Sigmoid colon (tissue), 7 donors: ENCODE data around the gene NTN3. TPM values are rescaled to one million over a fixed set of nuclear protein-coding genes. Genes with fewer than 3 reads are reported as not detected.

Source experiments
- DNase-seq: peaks from one replicate; pipeline ENCODE4 v3.0.0-alpha.2; 2019
- H3K27ac ChIP-seq, 4 donors: fragments of 200-600 bp; sonication (generic); one replicate each; pipeline ENCODE4 v1.5.1; 2016 to 2019; ENCODE audit warnings: mild to moderate bottlenecking in 1 of 4
- H3K27me3 ChIP-seq, 3 donors: fragments of 200-600 bp; sonication (generic); one replicate each; pipeline ENCODE4 v1.5.1; 2019; ENCODE audit warnings: mild to moderate bottlenecking in 1 of 3
- H3K36me3 ChIP-seq, 4 donors: fragments of 200-600 bp; sonication (generic); one replicate each; pipeline ENCODE4 v1.5.1; 2016 to 2019
- H3K4me1 ChIP-seq, 4 donors: fragments of 200-600 bp; sonication (generic); one replicate each; pipeline ENCODE4 v1.5.1; 2017 to 2019
- H3K4me3 ChIP-seq, 4 donors: fragments of 200-600 bp; sonication (generic); one replicate each; pipeline ENCODE4 v1.5.1; 2017 to 2019; ENCODE audit warnings: mild to moderate bottlenecking in 2 of 4, moderate library complexity in 1 of 4
- H3K9me3 ChIP-seq, 4 donors: fragments of 200-600 bp in 3 of 4; sonication (generic) in 3 of 4; one replicate each; pipeline versions ENCODE4 v1.5.1 to v1.6.1; 2013 to 2019
- EP300 ChIP-seq, 4 donors: sonication (generic); formaldehyde crosslinking; IDR thresholded peaks; one replicate each; pipeline ENCODE4 v1.6.1; 2017; ENCODE audit warnings: antibody characterized with exemption in 4 of 4
- POLR2A ChIP-seq, 2 donors: fragments of 450-650 bp; IDR thresholded peaks; one replicate each; pipeline ENCODE4 v1.6.1; 2016; ENCODE audit warnings: antibody characterized with exemption in 2 of 2, mild to moderate bottlenecking in 2 of 2, moderate library complexity in 2 of 2
- POLR2AphosphoS5 ChIP-seq, 4 donors: sonication (generic); formaldehyde crosslinking; IDR thresholded peaks; one replicate each; pipeline ENCODE4 v1.6.1; 2017; ENCODE audit warnings: antibody characterized with exemption in 4 of 4
- WGBS, 2 donors: extraction: QIAGEN DNeasy Blood & Tissue Kit; methylation state at CpG; one replicate each; pipeline ENCODE4 v1.1.7; 2013; 5-methylcytosine and 5-hydroxymethylcytosine counted together
- intact Hi-C: fragments of 100-400 bp; cut with DNase I; formaldehyde crosslinking; loops from one replicate; pipeline ENCODE4 v1.15.1; 2023
- polyA plus RNA-seq, 3 donors: library from polyadenylated mRNA; stranded (reverse); fragments of 200-250 nt; gene quantifications; one replicate each; pipeline ENCODE4 v1.2.3, GENCODE V29; 2013
- total RNA-seq, 4 donors: library from RNA; depleted of rRNA; stranded (reverse); fragments of >200 nt; gene quantifications; one replicate each; pipeline ENCODE4 v1.1.0, GENCODE V29; 2016
- TF ChIP-seq, protein P1 (sequence below), 4 experiments: fragments of 450-650 bp in 3 of 4; fragments of 200-600 bp in 1 of 4; IDR thresholded peaks; one replicate each; pipeline ENCODE4 v1.5.1; 2016 to 2019; ENCODE audit warnings: antibody characterized with exemption in 4 of 4, mild to moderate bottlenecking in 3 of 4, moderate library complexity in 2 of 4
- donor health status: healthy with polysubstance abuse.
- donor health status: Bipolar disorder and iron deficiency.
- donor health status: healthy.

Gene NTN3
- total and polyA plus RNA-seq, 7 donors, result 0.13 to 0.83 TPM; not detected in 5

DNA sequence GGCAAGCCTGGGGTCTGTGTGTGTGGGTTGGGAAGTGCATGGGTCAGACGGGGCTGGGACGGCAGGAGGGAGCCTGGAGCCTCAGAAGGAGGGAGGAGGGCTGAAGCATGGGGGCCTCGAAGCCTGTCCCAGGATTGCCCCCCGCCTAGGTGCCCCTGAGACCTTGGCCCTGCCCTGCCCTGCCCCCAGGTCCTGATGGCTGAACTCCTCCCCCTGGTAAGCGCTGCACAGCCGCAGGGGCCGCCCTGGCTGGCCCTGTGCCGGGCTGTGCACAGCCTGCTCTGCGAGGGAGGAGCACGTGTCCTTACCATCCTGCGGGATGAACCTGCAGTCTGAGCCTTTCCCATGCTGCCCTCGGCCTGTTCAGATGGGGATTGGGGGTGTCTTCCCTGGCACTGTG lies 6.8 kb upstream of the NTN3 start:
- Histone ChIP-seq H3K36me3 (no peaks in the 10 kb centered on the region), H3K4me3 (no peak overlapping the region), H3K27ac (no peak overlapping the region), H3K9me3 (no peaks in the 10 kb centered on the region), H3K4me1 (peaks cover 0 to 33% (median 29%) of the 10 kb centered on the region in 4 donors), H3K27me3 (peaks cover 7 to 24% (median 8%) of the 10 kb centered on the region in 3 donors)
- intact Hi-C loops, result no loop called here
- TF ChIP-seq, protein P1, sequence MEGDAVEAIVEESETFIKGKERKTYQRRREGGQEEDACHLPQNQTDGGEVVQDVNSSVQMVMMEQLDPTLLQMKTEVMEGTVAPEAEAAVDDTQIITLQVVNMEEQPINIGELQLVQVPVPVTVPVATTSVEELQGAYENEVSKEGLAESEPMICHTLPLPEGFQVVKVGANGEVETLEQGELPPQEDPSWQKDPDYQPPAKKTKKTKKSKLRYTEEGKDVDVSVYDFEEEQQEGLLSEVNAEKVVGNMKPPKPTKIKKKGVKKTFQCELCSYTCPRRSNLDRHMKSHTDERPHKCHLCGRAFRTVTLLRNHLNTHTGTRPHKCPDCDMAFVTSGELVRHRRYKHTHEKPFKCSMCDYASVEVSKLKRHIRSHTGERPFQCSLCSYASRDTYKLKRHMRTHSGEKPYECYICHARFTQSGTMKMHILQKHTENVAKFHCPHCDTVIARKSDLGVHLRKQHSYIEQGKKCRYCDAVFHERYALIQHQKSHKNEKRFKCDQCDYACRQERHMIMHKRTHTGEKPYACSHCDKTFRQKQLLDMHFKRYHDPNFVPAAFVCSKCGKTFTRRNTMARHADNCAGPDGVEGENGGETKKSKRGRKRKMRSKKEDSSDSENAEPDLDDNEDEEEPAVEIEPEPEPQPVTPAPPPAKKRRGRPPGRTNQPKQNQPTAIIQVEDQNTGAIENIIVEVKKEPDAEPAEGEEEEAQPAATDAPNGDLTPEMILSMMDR (IDR thresholded peaks at IDR 0.05), result no peak
- TF ChIP-seq POLR2A (IDR thresholded peaks at IDR 0.05), result no peak
- no peak for TF ChIP-seq POLR2AphosphoS5 (IDR thresholded peaks at IDR 0.05)
- no peak for TF ChIP-seq EP300 (IDR thresholded peaks at IDR 0.05)
- 88 to 91% methylated on average over 12 of the region's 12 CpGs for WGBS, 2 donors
- DNase-seq, result no peak

DNA sequence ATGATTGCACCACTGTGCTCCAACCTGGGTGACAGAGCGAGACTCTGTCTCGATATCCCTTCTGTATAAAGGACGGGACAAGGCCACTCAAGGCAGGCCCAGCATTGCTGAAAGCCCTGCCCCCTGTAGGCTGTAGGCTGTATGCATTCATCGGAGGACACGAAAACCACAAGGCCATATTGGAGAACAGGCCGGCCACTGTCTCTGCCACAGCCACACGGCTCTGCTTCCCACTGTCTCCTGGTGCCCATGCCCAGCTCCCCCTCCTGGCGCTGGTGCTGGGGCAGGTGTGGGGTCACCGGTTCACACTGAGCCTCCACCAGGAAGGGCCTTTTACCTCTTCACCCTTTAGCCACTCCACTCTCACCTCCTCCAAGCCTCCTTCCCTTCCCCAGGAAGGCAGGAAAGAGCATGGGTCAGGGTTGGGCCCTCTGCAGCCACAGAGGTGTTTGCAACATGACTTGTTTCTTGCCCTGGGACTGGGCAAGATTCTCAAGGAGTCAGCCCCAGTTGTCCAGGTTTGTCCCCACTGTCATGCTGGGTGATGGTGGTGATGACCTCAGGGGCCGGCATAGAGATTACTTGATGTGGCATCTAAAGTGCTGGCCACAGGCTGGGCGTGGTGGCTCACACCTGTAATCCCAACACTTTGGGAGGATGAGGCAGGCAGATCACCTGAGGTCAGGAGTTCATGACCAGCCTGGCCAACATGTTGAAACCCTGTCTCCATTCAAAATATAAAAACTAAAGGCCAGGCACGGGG lies 5.3 kb upstream of the NTN3 start:
- no peaks in the 10 kb centered on the region for H3K36me3 ChIP-seq
- H3K4me1 ChIP-seq, result peaks cover 0 to 24% (median 22%) of the 10 kb centered on the region in 4 donors
- no peak for DNase-seq
- H3K9me3 ChIP-seq, result no peaks in the 10 kb centered on the region
- TF ChIP-seq, protein P1 (IDR thresholded peaks at IDR 0.05), result no peak
- intact Hi-C loops, result loop anchor here (2.0 kb wide), 1 partner anchor 37 kb away; the partner anchor contains the start of gene CCNF
- H3K27me3 ChIP-seq, result peaks cover 9 to 39% (median 22%) of the 10 kb centered on the region in 3 donors
- H3K4me3 ChIP-seq, result no peak overlapping the region
- 89% methylated on average over 12 of the region's 12 CpGs for WGBS, 2 donors
- H3K27ac ChIP-seq, result no peak overlapping the region

DNA sequence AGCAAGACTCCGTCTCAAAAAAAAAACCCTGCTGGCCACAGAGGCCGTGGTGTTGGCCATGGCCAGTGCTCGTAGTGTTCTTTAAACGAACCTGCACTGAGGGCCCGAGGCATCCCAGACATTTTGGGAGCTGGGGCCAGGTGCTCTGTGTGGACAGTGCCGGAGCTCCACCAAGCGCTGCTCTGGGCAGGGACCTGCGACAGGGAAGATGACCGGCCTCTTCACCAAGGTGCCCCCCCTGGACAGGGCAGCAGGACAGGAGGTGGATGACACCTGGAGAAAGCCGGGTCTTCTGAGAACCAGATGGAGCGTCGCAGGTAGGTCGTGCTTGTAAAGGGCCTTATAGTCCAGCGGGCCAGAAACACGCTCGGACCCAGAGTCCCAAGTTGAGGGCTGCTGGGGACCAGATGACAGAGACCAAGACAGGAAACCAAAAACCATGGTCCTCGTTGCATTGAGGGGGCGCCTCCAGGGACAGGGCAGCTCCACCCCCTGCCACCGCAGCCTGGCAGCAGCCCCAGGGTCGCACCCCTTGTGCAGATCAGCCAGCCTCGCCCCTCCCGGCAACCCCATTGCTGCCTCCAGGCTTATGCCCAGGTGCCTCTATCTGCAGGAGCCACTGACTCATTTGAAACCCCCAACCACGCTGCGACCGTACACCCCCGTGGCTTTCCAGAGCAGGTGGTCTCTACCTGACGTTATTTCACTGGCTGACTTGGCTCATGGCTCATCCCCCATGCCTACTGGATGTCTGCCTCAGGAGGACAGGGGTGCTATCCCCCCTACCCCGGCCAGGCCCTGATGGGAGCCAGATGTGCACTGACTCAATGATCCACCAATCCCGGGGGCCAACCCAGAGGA lies 4.2 kb upstream of the NTN3 start:
- Histone ChIP-seq H3K27ac (peak overlapping the region in 1 of 4 donors; percentile 66), H3K27me3 (peaks cover 20 to 50% (median 33%) of the 10 kb centered on the region in 3 donors), H3K4me1 (peaks cover 0 to 35% (median 33%) of the 10 kb centered on the region in 4 donors), H3K36me3 (no peaks in the 10 kb centered on the region), H3K9me3 (no peaks in the 10 kb centered on the region), H3K4me3 (peak overlapping the region in 2 of 4 donors; percentile 60 to 69)
- WGBS, 2 donors, result 67 to 80% methylated on average over 29 of the region's 29 CpGs
- TF ChIP-seq EP300 (IDR thresholded peaks at IDR 0.05) (no peak), POLR2A (IDR thresholded peaks at IDR 0.05) (no peak), POLR2AphosphoS5 (IDR thresholded peaks at IDR 0.05) (no peak)
- TF ChIP-seq, protein P1 (IDR thresholded peaks at IDR 0.05), result no peak
- peak; percentile 63 for DNase-seq
- intact Hi-C loops, result loop anchor here (2.0 kb wide), 1 partner anchor 38 kb away; the partner anchor contains the start of gene CCNF

DNA sequence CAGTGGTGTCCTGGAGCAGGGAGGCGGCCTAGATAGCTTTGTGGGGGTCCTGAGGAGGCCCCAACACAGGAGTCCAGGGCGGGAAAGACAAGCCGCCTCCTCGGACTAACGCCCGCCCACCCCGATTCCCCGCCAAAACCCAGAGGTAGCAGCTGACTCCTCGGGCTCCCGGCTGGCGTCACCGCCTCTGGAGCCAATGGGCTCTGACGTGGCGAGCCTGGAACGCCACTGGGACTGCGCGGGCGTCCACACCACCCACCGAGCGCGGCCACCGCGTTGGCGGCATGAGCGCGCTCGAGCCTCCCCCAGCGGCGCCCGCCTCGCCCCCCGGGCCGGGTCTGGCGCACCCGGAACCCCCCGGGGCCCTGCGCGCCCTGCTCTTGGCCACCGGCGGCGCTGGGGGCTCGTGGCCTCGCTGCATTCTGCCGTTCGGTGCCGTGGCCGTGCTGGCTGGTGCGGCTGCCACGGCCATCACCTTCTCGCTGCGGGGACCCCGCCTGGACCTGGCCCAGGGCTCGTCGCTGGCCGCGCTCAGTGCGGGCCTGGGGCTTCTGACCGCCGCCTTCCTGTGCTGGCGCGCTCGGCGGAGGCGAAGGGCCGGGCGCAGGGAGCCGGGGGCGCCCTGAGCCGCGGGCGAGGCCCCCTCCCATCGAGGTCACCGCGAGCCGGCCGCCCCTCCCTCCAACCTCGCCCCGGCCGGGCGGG lies 3.4 kb upstream of the NTN3 start:
- Histone ChIP-seq H3K9me3 (no peaks in the 10 kb centered on the region), H3K27me3 (peaks cover 26 to 58% (median 41%) of the 10 kb centered on the region in 3 donors), H3K36me3 (no peaks in the 10 kb centered on the region), H3K4me3 (peak overlapping the region; percentile 17 to 69 (median 52)), H3K4me1 (peaks cover 0 to 37% (median 34%) of the 10 kb centered on the region in 4 donors), H3K27ac (peak overlapping the region in 3 of 4 donors; percentile 50 to 66 (median 53))
- peak; percentile 96 for DNase-seq
- 1 to 2% methylated on average over 80 of the region's 80 CpGs for WGBS, 2 donors
- intact Hi-C loops, result loop anchor here (2.0 kb wide), 1 partner anchor 39 kb away; the partner anchor contains the start of gene CCNF
- peak; percentile 50 to 76 (median 68) for TF ChIP-seq POLR2AphosphoS5 (IDR thresholded peaks at IDR 0.05)
- TF ChIP-seq, protein P1 (IDR thresholded peaks at IDR 0.05), result no peak
